ENCODE data around the gene PIK3CA.

PIK3CA gene

DNA sequence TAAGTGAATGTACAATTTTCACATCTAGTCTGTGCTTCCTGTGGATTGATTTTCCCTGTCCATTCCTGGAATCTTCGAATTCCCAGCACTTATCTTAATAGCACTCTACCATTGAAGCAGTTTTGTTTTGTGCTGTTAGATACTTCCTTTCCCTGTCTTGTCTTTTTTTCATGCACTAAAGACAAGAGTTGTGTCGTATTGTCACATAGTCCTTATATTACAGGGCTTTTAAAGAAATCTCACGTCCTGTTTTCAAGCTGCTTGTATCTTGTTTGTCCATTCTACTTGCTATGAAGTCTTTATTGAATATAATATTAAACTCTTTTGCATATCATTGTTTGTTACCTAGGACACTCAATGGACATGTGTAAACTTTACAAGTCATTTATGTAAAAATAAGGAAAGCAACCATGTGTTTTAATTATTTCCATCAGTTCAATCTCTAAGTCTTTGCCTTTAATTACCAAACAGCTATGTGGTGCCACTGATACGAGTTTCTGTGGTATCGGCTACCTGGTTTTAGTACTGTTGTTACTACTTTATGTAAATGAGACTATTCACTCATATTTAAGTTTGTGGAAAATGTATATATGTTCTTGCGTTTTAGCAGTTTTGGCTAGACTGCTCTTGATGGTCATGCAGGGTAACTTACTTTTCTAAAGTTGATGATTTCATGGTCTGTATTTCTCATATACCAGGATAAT, 10.3 kb downstream of the PIK3CA start:
- DNase-seq (ENCODE audit: low spot score): no peak

DNA sequence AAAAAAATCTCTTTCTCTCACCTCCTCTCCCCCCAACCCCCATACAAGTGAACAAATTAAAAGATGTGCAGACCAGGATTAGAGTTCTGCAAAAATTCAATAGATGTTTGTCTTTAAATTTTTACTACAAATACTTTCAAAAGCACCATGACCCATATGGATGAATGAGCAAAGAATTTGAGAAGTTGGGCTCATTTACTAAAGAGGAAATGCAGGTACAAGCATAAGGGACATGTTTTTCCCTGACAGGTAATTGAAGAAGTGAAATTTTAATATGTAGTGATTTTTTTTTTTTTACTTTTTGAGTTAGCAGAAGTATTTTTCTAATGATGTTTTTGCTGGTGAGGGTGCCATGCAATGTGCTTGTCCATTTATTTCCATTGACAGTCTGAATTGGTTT, 15.3 kb downstream of the PIK3CA start:
- DNase-seq (ENCODE audit: low spot score): no peak

DNA sequence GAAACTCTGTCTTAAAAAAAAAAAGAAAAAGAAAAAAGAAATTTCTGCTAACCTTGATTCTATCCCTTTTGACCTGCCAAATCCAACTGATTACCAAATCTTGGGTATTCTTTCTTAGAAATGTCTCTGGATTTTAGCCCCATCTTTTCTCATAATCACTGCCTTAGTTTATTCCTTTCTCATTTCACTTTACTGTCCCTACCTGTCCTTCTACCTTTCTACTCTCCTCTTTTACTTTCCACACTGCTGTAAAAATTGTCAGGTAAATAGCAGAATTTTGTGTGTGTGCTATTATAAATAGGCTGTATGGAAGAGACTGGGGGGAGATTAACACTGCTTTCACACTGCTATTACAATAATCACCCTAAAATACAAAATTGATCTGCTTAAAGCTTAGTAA, 16.7 kb downstream of the PIK3CA start:
- DNase-seq (ENCODE audit: low spot score): no peak

DNA sequence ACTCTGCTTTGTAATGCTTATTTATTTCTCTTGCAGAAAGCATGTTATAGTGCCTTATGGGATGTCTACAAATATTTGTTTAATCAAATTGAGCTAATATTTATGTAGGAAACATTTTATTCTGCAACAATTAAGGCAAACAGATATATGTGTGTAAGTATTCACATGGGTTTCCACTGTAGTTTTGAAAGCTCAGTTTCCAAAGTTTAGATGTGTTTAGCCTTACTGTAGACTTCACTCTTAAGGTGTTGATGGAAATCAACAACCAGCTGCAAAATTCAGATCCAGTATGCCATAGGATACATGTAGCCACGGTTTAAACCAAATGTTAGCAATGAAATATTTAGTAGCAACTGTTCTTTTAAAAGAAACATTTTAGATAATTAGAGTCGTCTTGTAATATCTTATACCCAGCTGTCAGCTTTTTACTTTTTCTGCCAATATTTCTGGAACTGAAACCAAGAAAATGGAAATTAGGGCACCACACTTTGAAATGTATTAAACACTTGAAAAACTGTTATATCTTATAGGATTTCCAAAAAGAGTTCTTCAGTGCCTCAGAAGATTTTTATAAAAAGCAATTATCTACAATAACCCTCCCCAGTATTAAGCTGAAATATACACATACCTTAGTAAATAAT, 18.5 kb downstream of the PIK3CA start:
- no peak for DNase-seq (ENCODE audit: low spot score)

DNA sequence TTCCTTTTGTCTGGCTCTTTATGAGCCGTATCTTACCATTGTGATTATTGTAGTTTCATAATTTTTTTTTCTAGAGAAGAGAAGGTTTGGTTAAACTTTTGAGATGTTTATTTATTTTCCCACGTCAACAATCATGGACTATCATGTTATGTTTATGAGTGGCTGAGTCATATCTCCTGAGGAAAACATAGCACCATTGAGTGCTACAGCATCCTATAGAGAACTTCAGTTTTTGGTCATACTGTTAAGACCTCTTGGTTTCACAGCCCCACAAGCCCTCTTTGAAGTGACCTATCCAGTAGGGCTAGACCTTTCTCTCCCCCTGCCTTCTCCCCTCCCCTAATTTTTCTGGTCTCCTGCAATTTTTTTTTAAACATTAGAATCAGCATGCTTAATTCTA, 20.8 kb downstream of the PIK3CA start:
- no peak for DNase-seq (ENCODE audit: low spot score)

DNA sequence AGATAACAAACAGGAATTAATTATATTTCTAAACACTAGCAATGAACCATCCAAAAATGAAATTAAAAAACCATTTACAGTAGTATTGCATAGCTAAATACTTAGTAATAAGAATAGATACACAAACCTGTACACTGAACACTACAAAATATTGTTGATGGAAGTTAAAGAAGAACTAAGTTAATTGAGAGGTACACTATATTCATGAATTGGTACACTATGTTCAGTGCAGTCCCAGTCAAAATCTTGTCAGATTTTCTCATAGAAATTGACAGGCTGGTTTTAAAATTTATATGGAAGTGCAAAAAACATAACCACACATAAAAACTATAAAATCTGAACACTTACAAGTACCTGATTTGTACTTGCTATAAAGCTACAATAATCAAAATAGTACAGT, 24.4 kb downstream of the PIK3CA start:
- no peak for DNase-seq (ENCODE audit: low spot score)

DNA sequence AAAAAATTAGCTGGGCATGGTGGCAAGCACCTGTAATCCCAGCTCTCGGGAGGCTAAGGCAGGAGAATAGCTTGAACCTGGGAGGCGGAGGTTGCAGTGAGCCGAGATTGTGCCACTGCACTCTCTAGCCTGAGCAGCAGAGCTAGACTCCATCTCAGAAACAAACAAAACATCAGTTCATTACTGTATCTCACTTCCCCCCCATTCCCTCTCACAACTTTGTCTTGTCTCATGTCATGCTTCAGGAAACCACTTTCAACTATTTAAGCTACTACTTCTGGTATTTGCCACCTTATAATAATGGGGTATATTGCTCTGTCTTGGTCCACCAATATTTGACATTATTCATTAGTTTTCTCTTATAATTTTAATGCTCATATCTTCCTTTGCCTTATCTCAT, 26.2 kb downstream of the PIK3CA start:
- no peak for DNase-seq (ENCODE audit: low spot score)

DNA sequence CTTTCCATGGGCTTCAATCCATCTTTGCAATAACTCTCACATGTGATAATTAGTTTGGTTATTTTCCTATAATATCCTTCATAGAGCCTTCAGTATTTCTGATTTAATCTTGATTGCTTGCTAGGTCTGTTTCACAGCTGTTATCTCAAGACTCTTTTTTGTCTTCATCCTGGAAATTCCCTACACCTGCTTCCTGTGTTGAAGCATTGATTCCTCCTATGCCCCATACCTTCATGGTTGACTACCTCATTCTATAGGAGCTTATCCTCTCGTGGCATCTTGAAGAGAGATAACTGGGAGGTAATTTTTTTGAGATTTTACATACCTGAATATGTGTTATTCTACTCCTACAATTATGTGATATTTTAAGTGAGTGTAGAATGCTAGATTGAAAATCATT, 26.7 kb downstream of the PIK3CA start:
- no peak for DNase-seq (ENCODE audit: low spot score)

DNA sequence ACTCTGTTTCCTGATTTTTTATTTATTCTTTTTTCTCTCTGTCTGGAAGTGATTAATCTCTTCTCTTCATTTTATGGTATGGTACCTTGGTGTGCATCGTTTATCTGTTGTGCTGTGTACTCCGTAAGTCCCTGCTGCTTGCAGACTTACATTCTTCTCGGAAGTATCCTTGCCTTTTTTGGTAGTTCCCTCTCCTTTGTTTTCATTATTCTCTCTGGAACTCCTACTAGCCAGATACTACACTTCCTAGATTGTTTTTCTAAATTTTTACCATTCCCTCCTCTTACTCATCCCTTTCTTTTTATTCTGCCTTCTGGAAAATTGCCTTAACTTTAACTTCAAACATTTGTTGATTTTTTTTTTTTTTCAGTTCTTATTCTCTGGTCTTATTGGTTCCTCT, 27.2 kb downstream of the PIK3CA start:
- DNase-seq (ENCODE audit: low spot score): no peak

DNA sequence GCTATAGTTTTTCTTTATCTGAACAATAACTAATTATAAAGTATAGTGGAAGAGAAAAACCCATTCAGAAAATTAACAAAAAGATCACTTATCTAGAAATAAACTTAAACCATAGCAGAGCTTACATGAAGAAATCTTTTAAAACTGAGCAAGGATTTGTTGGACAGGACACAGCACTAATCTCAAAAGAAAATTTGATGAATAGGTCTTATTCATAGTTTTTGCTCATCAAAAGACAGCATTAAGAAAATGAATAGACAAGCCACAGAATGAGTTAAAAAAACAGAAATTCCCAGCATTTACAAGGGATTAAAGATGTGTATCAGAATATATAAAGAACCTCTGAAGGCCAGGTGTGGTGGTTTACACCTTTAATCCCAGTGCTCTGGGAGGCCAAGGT, 29.5 kb downstream of the PIK3CA start:
- no peak for DNase-seq (ENCODE audit: low spot score)

DNA sequence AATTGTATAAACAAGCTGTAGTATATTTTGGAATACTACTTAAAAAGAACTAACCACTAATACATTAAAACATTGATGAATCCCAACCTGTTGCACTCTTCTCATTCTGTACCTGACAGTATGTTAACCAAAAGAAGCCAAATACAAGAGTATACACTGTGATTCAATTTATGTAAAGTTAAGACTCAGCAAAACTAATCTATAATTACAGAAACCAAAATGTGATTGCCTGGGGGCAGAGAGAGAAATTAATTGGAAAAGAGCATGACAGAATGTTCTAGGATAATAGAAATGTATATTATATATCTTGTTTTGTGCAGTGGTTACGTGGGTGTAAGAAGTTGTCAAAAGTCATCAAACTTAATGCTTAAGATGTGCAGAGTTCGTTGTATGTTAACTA, 31.1 kb downstream of the PIK3CA start:
- DNase-seq (ENCODE audit: low spot score): no peak

DNA sequence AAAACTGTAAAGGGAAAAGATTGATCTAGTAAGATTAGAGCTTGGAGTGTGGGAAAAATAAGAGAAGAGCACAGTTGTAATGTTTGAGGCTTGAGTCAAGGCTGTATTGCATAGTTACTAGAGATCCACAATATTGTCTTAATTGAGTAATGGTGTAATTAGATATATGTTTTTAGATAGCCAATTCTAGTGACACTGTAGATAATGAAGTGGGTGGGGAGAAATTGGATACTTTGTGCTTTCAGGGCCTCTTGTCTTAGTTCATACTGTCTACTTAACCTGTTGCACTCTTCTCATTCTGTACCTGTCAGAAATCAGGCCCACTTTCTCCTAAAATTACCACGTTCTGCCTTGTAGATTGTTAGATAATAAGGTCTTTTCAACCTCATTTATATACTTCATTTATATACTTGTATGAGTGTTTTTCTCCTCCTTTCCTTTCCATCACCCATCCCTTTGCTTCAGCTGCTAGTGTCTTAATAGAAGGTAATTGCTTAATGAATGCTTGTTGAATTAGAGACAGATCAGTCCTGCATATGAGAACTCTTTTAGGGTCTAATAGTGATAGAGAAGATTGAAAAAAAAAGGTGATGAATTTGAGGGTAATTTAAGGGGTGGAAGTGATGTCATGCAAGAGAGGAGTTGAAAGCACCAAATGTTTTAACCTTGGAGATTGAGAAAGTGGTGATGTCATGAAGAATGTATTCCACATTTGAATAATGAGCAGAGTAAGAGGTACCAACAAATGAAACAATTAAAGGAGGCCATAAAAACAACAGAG, 32.0 kb downstream of the PIK3CA start:
- peak; percentile 11 for DNase-seq (ENCODE audit: low spot score)

DNA sequence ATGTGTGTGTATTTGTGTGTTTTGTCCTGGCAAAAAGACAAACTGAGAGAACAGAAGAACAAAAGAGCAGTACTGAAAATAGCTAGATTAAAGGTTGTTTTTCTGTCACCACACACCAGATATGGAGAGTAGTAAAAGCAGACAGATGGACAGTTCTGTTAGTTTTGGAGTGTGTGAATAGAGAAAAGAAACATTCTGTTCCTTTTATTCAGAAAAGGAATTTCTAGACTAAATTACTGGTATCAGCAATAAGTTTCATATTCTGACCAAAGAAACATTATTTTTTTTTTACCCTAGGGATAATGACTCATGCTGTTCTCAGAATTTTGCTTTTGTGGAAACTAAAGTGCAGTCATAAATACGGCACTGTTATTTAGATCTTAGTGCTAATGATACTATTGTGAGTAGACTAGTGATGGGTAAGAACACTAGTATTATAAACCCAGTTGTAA, 32.9 kb downstream of the PIK3CA start:
- DNase-seq (ENCODE audit: low spot score): peak; percentile 26

DNA sequence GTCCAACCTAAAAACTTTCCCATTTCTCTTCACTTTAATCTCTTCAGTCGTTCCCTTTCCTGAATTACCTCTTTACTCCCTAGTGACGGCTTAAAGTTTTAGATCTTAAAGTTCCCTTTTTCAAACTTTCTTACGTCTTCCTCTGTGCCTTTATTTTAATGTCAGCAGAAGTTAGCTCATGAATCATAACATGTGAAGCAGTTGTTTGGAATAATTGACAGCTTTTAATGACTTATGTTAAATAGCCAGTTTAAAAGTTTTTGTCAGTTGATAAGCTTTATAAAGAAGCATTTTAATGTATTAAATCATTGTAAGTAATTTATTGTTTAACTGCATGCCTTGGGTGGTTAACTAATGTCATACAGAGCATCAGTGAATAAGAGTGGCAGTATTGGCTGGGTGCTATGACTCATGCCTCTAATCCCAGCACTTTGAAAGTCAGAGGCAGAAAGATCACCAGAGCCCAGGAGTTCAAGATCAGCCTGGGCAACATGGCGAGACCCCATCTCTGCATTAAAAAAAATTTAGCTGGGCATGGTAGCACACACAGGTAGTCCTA, 33.9 kb downstream of the PIK3CA start:
- no peak for DNase-seq (ENCODE audit: low spot score)

DNA sequence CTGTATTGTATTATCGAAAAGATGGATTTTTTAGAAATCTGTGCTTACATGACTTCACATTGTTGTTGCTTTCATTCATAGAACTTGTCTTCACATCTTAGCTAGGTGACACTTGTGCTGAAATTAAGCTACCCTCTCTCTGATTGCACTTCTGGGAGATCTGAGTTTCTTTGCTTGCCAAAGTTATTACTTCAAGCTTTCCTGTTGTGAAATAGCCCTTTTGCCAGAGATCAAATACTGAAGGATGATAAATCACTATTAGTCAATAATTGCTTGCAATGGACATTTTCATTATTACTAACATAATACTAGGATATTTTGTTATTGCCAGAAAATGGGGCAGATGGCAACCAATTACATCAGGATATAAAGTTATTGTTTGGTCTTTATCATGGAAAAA, 34.7 kb downstream of the PIK3CA start:
- DNase-seq (ENCODE audit: low spot score): no peak

DNA sequence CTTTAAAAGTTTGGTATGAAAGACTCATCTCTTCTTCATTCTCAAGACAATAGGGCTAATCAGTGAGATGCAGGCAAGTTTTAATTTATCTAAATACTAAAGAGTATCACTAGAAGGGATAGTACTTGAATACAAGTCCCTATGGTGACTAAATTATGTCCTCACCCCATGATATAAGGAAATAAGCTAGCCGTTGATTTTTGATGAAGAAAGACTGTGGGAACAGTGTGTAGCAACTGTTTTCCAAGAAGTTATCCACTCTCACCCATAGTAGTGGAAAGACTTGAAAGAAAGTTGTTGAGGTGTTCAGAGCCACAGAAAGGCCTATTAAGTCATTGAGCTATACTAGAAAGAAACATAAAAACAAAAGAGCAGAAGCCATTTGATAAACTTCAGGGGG, 36.7 kb downstream of the PIK3CA start:
- no peak for DNase-seq (ENCODE audit: low spot score)

DNA sequence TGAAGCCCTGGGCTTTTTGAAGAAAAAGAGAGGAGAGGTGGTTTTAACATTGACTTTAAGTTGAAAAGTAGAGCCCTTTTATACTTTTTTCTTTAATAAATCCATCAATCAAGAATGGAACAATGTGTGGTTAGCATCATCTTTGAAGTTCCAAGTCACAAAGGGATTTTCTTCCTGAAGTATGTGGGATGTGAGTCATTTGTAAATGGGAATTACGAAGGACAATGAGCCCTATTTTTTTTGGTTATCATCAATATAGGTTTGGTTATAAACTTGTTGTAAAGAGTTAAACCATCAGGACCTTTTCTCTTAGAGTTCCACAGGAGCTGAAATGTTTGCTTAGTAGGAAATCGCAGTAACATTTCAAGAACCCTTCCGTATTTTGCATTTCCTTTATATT, 38.3 kb downstream of the PIK3CA start:
- DNase-seq (ENCODE audit: low spot score): no peak

DNA sequence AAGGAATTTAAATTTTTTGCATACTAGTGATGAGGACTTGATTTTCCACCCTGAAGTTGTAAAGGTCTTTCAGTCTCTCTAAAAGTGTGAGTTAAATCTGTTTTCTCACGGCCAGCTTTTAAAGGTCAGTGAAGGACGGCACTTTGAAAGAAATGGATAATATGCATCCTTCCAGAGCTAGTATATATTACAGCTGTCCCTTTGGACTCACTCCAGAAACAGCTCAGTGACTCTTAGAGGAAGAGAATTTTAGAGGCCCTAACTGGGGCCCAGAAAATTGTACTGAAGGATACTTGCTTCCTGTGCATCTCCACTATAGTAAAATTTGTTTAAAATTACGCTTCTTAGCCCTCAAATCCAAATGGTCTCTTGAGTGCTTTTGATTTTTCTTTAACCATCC, 41.6 kb downstream of the PIK3CA start:
- no peak for DNase-seq (ENCODE audit: low spot score)

DNA sequence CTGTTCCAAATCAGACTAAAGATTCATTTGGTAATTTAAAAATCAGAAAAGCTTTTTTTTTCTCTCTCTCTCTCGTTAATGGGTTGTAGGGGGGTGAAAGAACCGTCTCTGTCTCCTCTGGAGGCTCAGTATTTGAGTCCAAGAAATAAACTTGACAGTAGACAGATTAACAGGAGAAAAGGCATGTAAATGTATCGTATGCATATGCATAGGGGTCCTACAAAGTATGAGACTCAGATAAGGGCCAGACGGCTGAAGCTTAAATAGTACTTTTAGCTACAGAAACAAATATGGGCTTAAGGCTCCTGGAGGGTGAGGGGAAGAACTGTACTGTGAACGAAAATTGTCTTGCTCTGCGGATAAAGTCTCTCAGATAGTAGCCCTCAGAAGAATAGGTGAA, 42.4 kb downstream of the PIK3CA start:
- no peak for DNase-seq (ENCODE audit: low spot score)

DNA sequence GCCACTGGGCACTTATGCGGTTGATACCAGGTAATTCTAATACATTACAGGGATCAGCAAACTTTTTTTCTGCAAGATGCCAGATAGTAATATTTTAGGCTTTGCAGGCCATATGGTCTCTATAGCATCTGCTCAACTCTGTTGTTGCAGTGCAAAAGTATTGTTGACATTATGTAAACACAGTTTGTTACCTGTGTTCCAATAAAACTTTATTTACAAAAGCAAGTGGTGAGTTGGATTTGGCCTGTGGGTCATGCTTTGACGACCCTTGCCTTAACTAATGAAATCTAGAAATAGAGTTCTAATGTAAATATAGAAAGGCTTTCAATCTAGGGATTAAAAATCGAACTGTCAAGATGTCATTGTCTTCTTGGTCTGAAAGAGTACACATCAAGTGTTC, 44.4 kb downstream of the PIK3CA start:
- no peak for DNase-seq (ENCODE audit: low spot score)

DNA sequence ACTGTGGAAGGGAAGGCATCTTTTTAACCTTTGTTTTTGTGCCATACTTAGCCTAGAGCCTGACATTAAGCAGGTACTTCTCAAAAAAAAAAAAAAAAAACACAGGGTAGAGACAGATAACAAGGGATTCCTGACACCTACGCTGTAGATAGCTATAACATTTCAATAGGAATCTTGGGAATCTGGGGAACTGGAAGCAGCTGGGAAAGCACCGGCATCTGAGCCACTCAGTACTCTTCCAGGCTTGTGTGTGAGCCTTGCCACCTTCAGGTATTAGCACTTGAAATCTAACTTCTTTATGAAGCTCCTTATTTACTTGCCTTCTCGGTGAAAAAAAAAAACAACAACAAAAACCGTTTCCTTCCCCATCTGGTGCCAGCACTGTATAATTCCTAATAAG, 46.8 kb downstream of the PIK3CA start:
- no peak for DNase-seq (ENCODE audit: low spot score)

DNA sequence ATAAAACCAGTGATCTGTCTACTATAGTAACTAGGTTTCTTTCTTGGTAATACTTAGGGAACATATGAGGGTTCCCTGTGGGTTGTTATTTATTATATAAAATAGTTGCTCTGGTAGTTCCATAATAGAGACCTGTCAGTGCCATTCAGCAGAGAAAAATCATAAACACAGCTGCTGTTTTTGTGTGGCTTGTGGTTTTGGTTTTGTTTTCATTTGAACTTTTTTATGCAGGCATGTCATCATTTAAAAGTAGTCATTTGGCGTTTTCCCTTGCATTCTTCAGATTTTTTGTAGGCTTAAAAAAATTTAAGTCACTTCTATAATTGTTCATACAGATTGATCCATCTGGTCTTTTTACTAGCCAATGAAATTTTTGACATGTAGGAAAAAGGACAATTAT, 47.9 kb downstream of the PIK3CA start:
- no peak for DNase-seq (ENCODE audit: low spot score)

DNA sequence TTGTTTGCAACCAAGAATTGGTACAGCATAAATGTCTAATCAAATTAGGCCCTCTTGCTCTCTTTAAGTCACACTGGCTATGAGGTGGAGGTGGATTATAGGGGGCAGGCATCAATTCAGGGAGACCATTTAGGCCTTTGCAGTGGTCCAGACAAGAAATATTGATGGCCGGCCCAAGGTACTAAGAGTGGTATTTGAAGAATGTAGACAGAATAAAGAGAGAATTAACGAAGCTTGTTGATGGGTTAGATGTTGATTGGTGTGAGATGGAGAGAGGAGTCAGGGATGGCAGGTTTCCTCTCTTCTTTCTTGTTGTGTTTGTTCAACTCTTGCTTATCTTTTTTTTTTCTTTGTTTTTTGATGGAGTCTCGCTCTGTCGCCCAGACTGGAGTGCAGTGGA, 48.5 kb downstream of the PIK3CA start:
- no peak for DNase-seq (ENCODE audit: low spot score)
